Measurements from ENCODE around the gene BCAP31.

DNA sequence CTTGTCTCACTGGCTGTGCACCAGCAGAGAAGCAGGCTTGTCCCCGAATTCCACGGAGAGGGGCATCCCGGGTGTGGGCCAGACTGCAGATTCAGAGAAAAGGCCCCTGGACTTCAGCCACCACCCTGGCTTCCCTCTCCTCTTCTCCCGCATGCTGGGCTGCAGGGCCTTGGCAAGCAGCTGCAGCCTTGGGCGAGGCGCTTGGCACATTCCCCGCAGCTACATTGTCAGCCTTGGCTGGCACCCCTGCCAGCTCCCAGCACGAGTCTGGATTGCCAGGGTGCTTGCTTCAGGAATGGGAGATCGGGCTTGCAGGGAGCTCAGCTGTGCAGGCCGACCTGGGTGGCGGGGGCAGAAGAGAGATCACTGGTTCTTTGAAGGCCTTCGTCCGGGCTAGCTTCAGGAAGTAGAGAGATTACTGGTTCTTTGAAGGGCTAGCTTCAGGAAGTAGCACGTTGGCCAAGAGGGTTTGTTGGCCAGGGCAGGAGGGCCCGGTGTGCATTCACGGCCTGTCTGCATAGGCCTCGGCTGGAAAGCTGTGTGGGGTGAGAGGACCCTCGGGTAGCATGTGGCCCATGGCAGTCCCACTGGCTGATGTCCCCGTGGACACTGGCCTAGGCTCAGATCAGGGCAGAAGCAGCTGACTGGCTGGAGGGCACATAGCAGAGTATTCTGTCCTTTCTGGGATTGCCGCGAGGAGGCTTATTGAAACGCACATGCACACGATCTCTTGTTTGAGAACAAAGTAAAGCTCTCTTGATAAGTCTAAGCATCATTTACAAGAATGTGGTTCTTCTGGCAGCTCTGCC, 3.1 kb upstream of the BCAP31 start:
- TF ChIP-seq, protein P1, sequence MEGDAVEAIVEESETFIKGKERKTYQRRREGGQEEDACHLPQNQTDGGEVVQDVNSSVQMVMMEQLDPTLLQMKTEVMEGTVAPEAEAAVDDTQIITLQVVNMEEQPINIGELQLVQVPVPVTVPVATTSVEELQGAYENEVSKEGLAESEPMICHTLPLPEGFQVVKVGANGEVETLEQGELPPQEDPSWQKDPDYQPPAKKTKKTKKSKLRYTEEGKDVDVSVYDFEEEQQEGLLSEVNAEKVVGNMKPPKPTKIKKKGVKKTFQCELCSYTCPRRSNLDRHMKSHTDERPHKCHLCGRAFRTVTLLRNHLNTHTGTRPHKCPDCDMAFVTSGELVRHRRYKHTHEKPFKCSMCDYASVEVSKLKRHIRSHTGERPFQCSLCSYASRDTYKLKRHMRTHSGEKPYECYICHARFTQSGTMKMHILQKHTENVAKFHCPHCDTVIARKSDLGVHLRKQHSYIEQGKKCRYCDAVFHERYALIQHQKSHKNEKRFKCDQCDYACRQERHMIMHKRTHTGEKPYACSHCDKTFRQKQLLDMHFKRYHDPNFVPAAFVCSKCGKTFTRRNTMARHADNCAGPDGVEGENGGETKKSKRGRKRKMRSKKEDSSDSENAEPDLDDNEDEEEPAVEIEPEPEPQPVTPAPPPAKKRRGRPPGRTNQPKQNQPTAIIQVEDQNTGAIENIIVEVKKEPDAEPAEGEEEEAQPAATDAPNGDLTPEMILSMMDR (conservative IDR thresholded peaks at IDR 0.05): no peak
- TF ChIP-seq ZFX (IDR thresholded peaks at IDR 0.05): peak; percentile 23; the same call in 1 of the 2 replicates
